OCI-LY1 (cell line): ENCODE data around the gene SPOP.

Experiments
- EZH2 ChIP-seq: fragments of 200-600 bp; sonication (generic), shearing (Covaris generic); IDR thresholded peaks from 2 replicates; pipeline ENCODE4 v1.8.0; 2017; ENCODE audit warnings: borderline replicate concordance, mixed run types, mild to moderate bottlenecking, antibody characterized with exemption, low read length, moderate library complexity, mixed read lengths
- TF ChIP-seq, protein P1 (sequence below): fragments of 200-600 bp; sonication (generic), shearing (Covaris generic); IDR thresholded peaks from 2 replicates; pipeline ENCODE4 v1.5.1; 2017; ENCODE audit warnings: mild to moderate bottlenecking, antibody characterized with exemption, low read length, moderate library complexity, mixed read lengths

- TF ChIP-seq, protein P1, sequence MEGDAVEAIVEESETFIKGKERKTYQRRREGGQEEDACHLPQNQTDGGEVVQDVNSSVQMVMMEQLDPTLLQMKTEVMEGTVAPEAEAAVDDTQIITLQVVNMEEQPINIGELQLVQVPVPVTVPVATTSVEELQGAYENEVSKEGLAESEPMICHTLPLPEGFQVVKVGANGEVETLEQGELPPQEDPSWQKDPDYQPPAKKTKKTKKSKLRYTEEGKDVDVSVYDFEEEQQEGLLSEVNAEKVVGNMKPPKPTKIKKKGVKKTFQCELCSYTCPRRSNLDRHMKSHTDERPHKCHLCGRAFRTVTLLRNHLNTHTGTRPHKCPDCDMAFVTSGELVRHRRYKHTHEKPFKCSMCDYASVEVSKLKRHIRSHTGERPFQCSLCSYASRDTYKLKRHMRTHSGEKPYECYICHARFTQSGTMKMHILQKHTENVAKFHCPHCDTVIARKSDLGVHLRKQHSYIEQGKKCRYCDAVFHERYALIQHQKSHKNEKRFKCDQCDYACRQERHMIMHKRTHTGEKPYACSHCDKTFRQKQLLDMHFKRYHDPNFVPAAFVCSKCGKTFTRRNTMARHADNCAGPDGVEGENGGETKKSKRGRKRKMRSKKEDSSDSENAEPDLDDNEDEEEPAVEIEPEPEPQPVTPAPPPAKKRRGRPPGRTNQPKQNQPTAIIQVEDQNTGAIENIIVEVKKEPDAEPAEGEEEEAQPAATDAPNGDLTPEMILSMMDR = no peak
- no peak for TF ChIP-seq EZH2
Measured at GRCh38 chr17:49723423-49723822, 45.5 kb upstream of the SPOP start.
